ENCODE data around the gene ELF2.
"Not testable (repeated sequence)": the region's sequence is repeated elsewhere in the genome, so short reads cannot be mapped to it uniquely, and the experiment has no call there.

ELF2 gene

GRCh38 chr4:139076016-139076744 lies 100.8 kb downstream of the ELF2 start:
- DNase-seq: no peak

DNA sequence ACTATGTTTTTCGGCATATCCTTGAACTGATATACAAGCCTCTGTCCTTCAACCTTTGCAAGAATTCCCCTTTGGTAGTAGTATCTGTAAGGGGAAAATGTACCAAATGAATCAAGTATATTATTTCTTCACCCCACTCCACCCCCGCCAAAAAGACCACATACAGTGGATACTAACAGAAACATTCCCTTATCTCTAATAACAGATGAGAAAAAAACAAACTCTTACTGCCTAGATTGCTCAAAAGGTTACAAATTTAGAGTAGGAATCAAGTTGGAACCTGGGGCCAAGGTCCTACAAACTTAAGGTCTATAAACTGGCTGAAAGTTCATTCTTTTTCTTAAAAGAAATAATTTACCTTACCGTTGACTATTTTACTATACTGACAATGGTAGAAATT lies 116.4 kb downstream of the ELF2 start:
- DNase-seq: no peak

- not testable (repeated sequence) for DNase-seq
These were observed 118.0 kb downstream of the ELF2 start for GRCh38 chr4:139059026-139059425.

- DNase-seq: peak; percentile 33
These were observed 122.1 kb downstream of the ELF2 start for GRCh38 chr4:139054791-139055505.

DNA sequence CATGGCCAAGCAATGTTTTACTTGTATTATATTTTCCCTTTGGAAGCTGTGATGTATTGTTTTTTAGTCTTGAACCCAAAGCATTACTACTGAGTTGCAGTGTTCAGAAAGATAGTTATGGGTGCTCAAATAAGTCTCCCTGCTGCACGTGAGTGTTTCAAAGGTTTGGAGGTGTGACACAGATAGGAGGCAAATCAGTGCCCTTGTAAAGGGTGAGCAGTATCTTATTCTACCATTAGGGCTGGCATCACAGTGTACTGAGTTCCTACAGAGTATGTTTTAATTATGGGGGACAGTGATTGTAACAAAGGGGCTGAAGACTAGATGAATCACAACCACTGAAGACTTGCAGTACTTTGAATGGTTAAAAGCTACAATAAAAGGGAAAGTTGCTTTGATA lies 123.1 kb downstream of the ELF2 start:
- DNase-seq: no peak

DNA sequence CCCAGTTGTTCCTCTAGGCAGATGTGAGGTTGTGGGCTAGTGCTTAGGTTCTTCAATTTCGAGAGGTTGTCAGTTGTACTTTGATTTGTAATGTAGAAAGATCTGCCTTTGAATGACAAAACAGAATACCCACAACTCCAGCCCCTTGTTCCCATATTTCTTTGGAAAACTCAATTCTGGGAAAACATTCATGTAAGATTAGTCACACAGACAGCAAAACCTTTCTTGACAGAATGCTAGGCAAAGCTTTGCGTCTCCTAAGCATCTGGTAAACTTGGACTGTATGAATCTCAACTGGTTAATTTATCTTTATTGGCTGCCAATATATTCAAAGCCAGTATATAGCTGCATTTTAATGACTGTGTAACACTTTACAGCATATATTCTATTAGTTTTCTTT lies 126.6 kb downstream of the ELF2 start:
- no peak for DNase-seq

- DNase-seq: no peak
These were observed 129.0 kb downstream of the ELF2 start for GRCh38 chr4:139048026-139048425.

DNA sequence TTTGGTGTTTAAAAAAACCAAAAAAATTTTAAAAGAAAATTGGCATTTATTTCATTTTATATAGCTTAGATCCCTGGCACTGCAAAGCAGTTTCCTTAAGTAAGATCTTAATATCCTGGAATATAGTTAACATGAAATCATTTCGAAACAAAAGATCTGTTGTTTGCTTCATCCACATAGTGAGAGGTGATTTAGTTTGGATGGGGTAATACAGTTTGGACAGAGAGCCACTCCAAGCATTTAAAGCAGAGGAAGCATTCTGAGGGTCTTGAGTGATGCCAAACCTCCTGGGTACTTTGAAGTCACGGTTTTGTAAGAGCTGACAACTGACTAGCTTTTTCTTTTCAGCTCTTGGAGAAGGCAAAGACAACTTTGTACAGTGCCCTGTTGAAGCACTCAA lies 132.7 kb downstream of the ELF2 start:
- no peak for DNase-seq

GRCh38 chr4:139042981-139043460 lies 134.0 kb downstream of the ELF2 start:
- DNase-seq: no peak

DNA sequence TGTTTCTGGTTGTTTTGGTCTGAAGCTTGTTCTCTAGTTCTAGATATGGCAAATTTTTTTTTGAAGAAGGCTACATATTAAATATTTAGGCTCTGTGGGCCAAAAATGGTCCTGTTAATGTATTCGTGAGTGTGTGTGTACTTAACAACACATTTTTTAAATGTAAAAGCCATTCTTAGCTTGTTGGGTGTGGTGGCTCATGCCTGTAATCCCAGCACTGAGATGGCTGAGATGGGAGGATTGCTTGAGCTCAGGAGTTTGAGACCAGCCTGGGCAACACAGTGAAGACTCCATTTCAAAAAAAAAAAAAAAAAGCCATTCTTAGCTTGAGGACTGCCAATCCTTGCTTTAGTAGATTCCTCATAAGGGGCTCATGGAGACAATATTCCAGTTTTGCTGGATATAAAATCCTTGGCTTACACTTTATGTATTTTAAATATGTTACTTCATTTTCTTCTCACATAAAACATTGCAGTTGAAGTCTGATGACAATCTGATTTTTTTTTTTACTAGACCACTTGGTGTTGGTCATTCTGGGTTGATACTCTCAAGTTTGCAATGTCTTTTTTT lies 138.1 kb downstream of the ELF2 start:
- DNase-seq: no peak

GRCh38 chr4:139036885-139037284 lies 140.1 kb downstream of the ELF2 start:
- no peak for DNase-seq

DNA sequence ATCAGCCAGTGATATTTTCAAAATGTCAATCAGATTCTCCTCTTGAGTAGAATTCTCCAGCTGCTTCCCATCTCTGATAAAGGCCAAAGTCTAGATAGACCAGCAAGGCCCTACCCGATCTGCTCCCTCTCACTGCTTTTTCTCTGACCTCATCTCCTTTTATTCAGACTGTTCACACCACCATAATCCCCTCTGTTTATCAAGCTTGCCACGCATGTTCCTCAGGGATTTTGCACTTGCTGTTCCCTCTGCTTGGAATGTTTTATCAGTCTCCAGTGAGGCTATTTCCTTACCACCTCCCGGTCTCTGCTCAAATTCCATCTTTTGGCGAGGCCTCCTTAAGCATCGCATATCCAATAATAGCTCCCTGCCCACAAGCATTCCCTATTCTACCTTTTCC lies 141.4 kb downstream of the ELF2 start:
- no peak for DNase-seq

- peak; percentile 17 for DNase-seq
These were observed 146.3 kb downstream of the ELF2 start for GRCh38 chr4:139030614-139031235.

DNA sequence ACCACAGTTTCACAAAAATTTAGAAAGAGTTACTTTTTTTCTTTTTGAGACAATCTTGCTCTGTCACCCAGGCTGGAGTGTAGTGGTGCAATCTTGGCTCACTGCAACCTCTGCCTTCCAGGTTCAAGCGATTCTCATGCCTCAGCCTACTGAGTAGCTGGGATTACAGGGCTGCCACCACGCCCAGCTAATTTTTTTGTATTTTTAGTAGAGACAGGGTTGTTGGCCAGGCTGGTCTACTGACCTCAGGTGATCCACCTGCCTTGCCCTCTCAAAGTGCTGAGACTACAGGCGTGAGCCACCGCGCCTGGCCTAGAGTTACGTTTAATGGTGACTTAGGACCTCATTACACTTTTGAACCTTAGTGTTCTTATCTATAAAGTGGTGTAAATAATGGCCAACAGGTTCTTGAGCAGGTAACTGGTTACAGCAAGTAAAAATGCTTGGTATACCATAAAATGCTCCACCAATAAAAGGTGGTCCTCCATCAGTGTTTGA lies 147.1 kb downstream of the ELF2 start:
- DNase-seq: not testable (repeated sequence)

DNA sequence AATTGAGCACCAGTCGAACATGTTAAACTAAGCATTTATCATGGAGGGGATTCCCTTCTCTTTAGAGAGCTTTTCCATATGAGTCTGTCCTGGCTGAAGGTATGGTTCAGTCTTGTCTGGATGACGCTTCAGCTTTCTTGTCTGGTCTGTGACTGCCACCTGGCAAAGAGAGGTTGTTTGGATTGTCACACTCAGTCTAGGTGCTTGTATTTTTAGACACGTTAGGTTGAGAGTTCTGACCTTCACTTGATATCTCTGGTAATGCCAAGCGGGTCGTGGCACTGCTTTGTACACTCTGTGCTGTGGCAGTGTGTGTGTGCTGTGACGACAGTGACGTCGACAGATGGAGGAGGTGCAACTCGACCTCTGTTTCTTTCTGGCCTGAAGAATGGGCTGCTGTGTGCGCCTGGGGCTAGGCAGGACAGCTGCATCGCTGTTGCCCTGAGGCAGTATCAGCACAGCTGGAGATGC lies 148.8 kb downstream of the ELF2 start:
- no peak for DNase-seq

- no peak for DNase-seq
These were observed 149.2 kb downstream of the ELF2 start for GRCh38 chr4:139027776-139028175.

GRCh38 chr4:139025841-139026240 lies 151.2 kb downstream of the ELF2 start:
- no peak for DNase-seq

GRCh38 chr4:139024686-139025085 lies 152.3 kb downstream of the ELF2 start:
- no peak for DNase-seq

DNA sequence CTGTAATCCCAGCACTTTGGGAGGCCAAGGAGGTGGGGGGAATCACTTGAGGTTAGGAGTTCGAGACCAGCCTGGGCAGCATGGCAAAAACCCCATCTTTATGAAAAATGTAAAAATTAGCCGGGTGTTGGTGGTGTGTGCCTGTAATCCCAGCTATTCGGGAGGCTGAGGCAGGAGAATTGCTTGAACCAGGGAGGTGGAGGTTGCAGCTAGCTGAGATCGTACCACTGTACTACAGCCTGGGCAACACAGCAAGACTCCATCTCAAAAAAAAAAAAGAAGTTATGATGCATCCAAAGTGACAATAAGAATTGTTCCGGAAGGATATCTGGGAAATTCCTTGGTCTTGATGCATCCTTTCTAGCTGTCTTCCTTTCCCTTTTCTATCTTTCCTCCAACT lies 154.2 kb downstream of the ELF2 start:
- no peak for DNase-seq

DNA sequence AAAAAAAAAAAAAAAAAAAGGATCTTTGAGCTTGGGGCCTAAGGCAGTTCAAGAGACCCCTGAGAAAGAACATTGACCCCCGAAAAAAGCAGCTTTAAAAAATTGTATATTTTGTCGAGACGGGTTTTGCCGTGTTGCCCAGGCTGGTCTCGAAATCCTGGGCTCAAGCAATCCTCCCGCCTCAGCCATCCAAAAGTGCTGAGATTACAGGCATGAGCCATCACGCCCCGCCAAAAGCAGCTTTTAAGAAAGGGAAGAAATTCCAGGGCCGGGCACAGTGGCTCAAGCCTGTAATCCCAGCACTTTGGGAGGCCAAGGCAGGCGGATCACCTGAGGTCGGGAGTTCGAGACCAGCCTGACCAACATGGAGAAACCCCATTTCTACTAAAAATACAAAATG lies 155.9 kb downstream of the ELF2 start:
- DNase-seq: not testable (repeated sequence)

DNA sequence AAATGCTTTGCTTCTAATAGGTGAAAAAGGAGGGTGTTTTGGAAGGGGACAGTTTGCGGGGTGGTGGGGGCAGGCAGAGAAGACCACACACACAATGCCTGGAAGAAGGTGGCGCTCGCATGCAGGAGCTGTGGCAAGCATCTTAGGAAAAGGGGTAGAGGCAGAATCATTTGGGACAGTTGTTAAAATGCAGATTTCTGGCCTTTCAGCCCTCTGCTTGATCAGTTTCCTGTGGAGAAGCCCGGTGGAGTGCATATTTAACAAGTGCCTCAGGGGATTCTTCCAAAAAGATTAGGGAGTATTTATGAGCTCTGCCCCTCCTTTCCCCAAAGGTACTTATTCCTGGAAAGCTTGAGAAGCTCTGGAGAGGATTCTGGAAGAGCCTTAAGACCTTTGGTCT lies 156.6 kb downstream of the ELF2 start:
- no peak for DNase-seq

- DNase-seq: no peak
These were observed 157.9 kb downstream of the ELF2 start for GRCh38 chr4:139018971-139019758.
